Measurements from ENCODE around the gene MOGAT2. TPM values are rescaled to one million over a fixed set of nuclear protein-coding genes. Genes with fewer than 3 reads are reported as not detected.

MOGAT2 gene
- total RNA-seq, 1 donor from 2014 or later, result not detected

DNA sequence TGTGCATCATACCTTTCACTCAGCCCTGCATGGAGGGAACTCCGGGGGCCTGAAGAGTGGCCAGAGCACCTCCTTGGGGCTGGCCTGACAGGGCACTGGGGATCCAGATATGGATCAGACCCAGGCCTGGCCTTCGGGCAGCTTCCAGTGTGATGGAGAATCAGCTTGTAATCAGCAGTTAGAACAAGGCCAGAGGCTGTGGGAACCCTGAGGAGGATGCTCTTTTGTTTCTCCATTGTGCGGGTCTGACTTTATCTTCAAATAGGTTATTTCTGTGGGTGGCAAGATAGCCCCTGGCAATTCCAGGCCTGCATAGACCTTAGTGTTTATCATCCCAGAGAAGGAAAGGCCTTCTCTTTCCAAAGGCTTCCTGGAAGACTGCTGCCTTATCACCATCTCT lies 63.2 kb downstream of the MOGAT2 start:
- no peak for DNase-seq (ENCODE audit: extremely low spot score in 2 of 2)
- Histone ChIP-seq H3K27ac (no peak overlapping the region), H3K27me3 (no peaks in the 10 kb centered on the region), H3K36me3 (no peaks in the 10 kb centered on the region), H3K4me3 (no peak overlapping the region), H3K9me3 (no peaks in the 10 kb centered on the region), H3K4me1 (no peaks in the 10 kb centered on the region)
- TF ChIP-seq POLR2A (IDR thresholded peaks at IDR 0.05), result no peak
- TF ChIP-seq, protein P1, sequence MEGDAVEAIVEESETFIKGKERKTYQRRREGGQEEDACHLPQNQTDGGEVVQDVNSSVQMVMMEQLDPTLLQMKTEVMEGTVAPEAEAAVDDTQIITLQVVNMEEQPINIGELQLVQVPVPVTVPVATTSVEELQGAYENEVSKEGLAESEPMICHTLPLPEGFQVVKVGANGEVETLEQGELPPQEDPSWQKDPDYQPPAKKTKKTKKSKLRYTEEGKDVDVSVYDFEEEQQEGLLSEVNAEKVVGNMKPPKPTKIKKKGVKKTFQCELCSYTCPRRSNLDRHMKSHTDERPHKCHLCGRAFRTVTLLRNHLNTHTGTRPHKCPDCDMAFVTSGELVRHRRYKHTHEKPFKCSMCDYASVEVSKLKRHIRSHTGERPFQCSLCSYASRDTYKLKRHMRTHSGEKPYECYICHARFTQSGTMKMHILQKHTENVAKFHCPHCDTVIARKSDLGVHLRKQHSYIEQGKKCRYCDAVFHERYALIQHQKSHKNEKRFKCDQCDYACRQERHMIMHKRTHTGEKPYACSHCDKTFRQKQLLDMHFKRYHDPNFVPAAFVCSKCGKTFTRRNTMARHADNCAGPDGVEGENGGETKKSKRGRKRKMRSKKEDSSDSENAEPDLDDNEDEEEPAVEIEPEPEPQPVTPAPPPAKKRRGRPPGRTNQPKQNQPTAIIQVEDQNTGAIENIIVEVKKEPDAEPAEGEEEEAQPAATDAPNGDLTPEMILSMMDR (IDR thresholded peaks at IDR 0.05), result no peak
- no peak for TF ChIP-seq POLR2AphosphoS5 (IDR thresholded peaks at IDR 0.05; ENCODE audit: insufficient read depth in 1 of 2, low read depth in 1 of 2)
- intact Hi-C loops (cut with DNase I), result no loop called here

DNA sequence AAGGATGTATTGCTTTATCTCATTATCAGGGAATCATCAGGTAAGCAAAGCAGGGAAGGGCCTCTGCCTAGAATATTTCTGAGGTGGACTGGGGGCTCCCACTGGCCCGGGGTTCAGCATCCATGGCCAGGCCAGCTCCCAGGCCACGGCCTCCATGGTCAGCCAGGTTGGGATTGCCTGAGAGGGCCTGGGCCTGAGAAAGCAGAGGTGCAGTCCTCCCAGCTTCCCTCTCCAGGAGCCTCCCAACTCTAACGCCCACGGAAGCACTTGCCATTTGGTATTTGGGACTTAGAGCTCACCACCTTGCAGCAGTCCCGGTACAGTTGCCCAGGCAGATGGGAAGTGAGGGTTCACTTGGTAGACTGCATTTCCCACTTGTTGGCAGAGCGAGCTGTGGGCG lies 63.7 kb downstream of the MOGAT2 start:
- intact Hi-C loops (cut with DNase I), result no loop called here
- Histone ChIP-seq H3K27ac (no peak overlapping the region), H3K27me3 (no peaks in the 10 kb centered on the region), H3K36me3 (no peaks in the 10 kb centered on the region), H3K4me1 (no peaks in the 10 kb centered on the region), H3K9me3 (no peaks in the 10 kb centered on the region), H3K4me3 (no peak overlapping the region)
- DNase-seq (ENCODE audit: extremely low spot score in 2 of 2), result no peak
- TF ChIP-seq, protein P1 (IDR thresholded peaks at IDR 0.05), result no peak
- TF ChIP-seq POLR2AphosphoS5 (IDR thresholded peaks at IDR 0.05; ENCODE audit: insufficient read depth in 1 of 2, low read depth in 1 of 2), result no peak
- TF ChIP-seq POLR2A (IDR thresholded peaks at IDR 0.05), result no peak

DNA sequence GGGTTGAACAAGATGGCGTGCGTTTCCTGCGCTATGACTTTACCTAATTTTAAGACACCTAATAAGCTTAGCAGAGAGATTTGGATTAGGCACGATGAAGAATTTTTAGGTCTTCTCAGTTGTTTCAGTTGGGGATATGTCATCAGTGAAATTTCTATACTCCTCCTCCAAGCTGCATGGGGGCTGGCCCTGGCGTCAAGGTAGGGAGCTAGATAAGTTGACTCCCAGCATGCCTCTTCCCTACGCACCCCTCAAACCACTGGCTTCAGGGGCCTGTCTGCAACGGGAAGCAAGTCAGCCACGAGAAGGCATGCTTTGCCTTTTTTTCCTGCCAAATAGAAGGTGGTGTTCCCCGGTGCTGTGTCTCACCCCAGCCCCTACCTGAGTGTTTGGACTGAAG lies 64.2 kb downstream of the MOGAT2 start:
- Histone ChIP-seq H3K4me1 (no peaks in the 10 kb centered on the region), H3K36me3 (no peaks in the 10 kb centered on the region), H3K9me3 (no peaks in the 10 kb centered on the region), H3K4me3 (no peak overlapping the region), H3K27ac (no peak overlapping the region), H3K27me3 (no peaks in the 10 kb centered on the region)
- intact Hi-C loops (cut with DNase I), result no loop called here
- no peak for DNase-seq (ENCODE audit: extremely low spot score in 2 of 2)
- TF ChIP-seq POLR2AphosphoS5 (IDR thresholded peaks at IDR 0.05; ENCODE audit: insufficient read depth in 1 of 2, low read depth in 1 of 2), result no peak
- TF ChIP-seq, protein P1 (IDR thresholded peaks at IDR 0.05), result no peak
- TF ChIP-seq POLR2A (IDR thresholded peaks at IDR 0.05), result no peak

Small RNA genes within 50 kb of the gene (small RNA-seq; reads per million reads assigned to genes)
- not detected for gene RN7SL786P

Other genes starting within 250 kb of the MOGAT2 start
- gene GDPD5, start 191.9 kb upstream of the MOGAT2 start, total RNA-seq, result 36.6 TPM
- 257 TPM for gene SERPINH1, start 155.6 kb upstream of the MOGAT2 start, total RNA-seq
- 6.9 TPM for gene MAP6, start 48.8 kb upstream of the MOGAT2 start, total RNA-seq
- 26.0 TPM for gene DGAT2, start 50.9 kb downstream of the MOGAT2 start, total RNA-seq
- 14.7 TPM for gene UVRAG, start 97.4 kb downstream of the MOGAT2 start, total RNA-seq

Measured in vagina (tissue), 2 donors.